ENCODE results near the gene KIAA1958. TPM values are rescaled to one million over a fixed set of nuclear protein-coding genes. Genes with fewer than 3 reads are reported as not detected.

KIAA1958 gene
- total and polyA plus RNA-seq, 2 experiments from 2014 or later: 9.4 to 41.7 TPM

GRCh38 chr9:112615584-112616266, 129.1 kb downstream of the KIAA1958 start:
- no peaks in the 10 kb centered on the region for H3K36me3 ChIP-seq (ENCODE audit: insufficient read depth)
- Mint-ChIP-seq H3K36me3 (ENCODE audit: low read depth) (no peaks in the 10 kb centered on the region), H3K9me3 (no peaks in the 10 kb centered on the region), H3K27me3 (ENCODE audit: insufficient read depth, low read depth, poor library complexity) (no peaks in the 10 kb centered on the region), H3K4me1 (peaks cover 32% of the 10 kb centered on the region), H3K27ac (no peak overlapping the region), H3K4me3 (no peak overlapping the region)
- no peaks in the 10 kb centered on the region for H3K27me3 ChIP-seq (ENCODE audit: insufficient read depth)
- peaks cover 17% of the 10 kb centered on the region for H3K79me2 ChIP-seq (replicated peaks; ENCODE audit: insufficient read depth)
- no peak overlapping the region for H3K27ac ChIP-seq (ENCODE audit: low read depth)
- H3K4me2 ChIP-seq: 0 out of 2 replicates have a peak overlapping the region, but pooled peaks have one; percentile 16
- ATAC-seq (no peak), DNase-seq (ENCODE audit: low spot score) (no peak)
- no peak overlapping the region for H2AFZ ChIP-seq
- H3K4me1 ChIP-seq (ENCODE audit: insufficient read depth): peaks cover 25% of the 10 kb centered on the region
- no peak overlapping the region for H3K4me3 ChIP-seq
- no peaks in the 10 kb centered on the region for H3K9me2 ChIP-seq (ENCODE audit: insufficient read depth)
- H4K20me1 ChIP-seq (replicated peaks; ENCODE audit: insufficient read depth): no peaks in the 10 kb centered on the region; the same call in none of the 2 replicates
- no peaks in the 10 kb centered on the region for H3F3A ChIP-seq (replicated peaks; ENCODE audit: low read depth)
- TF ChIP-seq ZNF462 (CRISPR knock-in tag; IDR thresholded peaks at IDR 0.05): no peak
- no peak for TF ChIP-seq JUNB (IDR thresholded peaks at IDR 0.05; ENCODE audit: unreplicated experiment)
- TF ChIP-seq ETS1 (IDR thresholded peaks at IDR 0.05): no peak
- TF ChIP-seq CREB1 (CRISPR knock-in tag; IDR thresholded peaks at IDR 0.05; ENCODE audit: low read depth): no peak
